Spleen (tissue), 7 donors: ENCODE results near the gene ONECUT2.

Experiments
- CTCF ChIP-seq, 11 experiments: fragments of 200-600 bp in 7 of 11; fragments of 450-650 bp in 4 of 11; sonication (generic) in 4 of 11; IDR thresholded peaks in 8 of 11; conservative IDR thresholded peaks in 3 of 11; 1 replicate in 7 of 11; 2 replicates in 4 of 11; pipeline versions ENCODE4 v1.4.0 to v1.8.0; 2016 to 2021; ENCODE audit warnings: antibody characterized with exemption in 11 of 11, inconsistent platforms in 4 of 11, mild to moderate bottlenecking in 1 of 11
- POLR2A ChIP-seq, 3 donors: fragments of 450-650 bp; IDR thresholded peaks; one replicate each; pipeline ENCODE4 v1.5.1; 2017; ENCODE audit warnings: antibody characterized with exemption in 3 of 3, mild to moderate bottlenecking in 1 of 3
- POLR2AphosphoS5 ChIP-seq, 3 donors: sonication (generic); formaldehyde crosslinking; IDR thresholded peaks; one replicate each; pipeline ENCODE4 v1.5.1; 2017; ENCODE audit warnings: antibody characterized with exemption in 3 of 3
- donor health status: DM: no; HTN: no; CAD: no; lungs with moderate emphysema.
- donor health status: DM: no; HTN: no; CAD: no.
- donor health status: DM: no; HTN: no; CAD: no.

GRCh38 chr18:57443702-57444101, 8.5 kb downstream of the ONECUT2 start:
- TF ChIP-seq POLR2A (IDR thresholded peaks at IDR 0.05) (no peak), CTCF (IDR thresholded peaks at IDR 0.05 in 8 of 11, conservative IDR thresholded peaks at IDR 0.05 in 3 of 11) (no peak), POLR2AphosphoS5 (IDR thresholded peaks at IDR 0.05) (no peak)
